GM12865 (cell line): Measurements from ENCODE around the gene TMPRSS9.

Source experiments
- DNase-seq: peaks from one replicate; pipeline ENCODE4 v3.0.0; 2010; ENCODE audit warnings: low read depth
- H3K4me3 ChIP-seq: 2 replicates; pipeline ENCODE4 v1.5.1; 2011; ENCODE audit warnings: mild to moderate bottlenecking, low read depth, low read length, control low read depth
- TF ChIP-seq, protein P1 (sequence below): IDR thresholded peaks from 2 replicates; pipeline ENCODE4 v1.5.1; 2011; ENCODE audit warnings: low read length, control low read depth, low read depth, inconsistent platforms; ENCODE audit not compliant: insufficient read depth; ENCODE audit errors: missing control alignments

Gene TMPRSS9

DNA sequence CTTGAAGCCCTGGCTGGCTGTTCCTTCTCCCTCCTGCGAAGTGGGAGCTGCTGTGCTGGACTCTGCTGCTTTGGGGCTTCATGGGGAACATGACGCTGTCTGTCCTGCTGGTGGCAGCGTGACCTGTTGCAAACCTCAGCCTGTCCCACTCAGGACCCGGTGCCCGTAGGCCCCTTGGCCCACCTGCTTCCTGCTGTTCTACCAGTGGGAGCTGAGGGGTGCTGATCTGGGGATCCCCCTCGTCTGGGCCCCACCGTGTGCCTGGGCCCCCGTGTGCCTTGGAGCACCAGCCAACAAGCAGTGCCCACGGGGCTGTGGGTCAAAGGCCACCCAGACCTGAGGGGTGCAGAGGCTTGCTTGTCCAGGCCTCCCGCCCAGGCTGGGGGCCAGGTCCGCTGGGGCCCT lies 26.3 kb upstream of the TMPRSS9 start:
- TF ChIP-seq, protein P1, sequence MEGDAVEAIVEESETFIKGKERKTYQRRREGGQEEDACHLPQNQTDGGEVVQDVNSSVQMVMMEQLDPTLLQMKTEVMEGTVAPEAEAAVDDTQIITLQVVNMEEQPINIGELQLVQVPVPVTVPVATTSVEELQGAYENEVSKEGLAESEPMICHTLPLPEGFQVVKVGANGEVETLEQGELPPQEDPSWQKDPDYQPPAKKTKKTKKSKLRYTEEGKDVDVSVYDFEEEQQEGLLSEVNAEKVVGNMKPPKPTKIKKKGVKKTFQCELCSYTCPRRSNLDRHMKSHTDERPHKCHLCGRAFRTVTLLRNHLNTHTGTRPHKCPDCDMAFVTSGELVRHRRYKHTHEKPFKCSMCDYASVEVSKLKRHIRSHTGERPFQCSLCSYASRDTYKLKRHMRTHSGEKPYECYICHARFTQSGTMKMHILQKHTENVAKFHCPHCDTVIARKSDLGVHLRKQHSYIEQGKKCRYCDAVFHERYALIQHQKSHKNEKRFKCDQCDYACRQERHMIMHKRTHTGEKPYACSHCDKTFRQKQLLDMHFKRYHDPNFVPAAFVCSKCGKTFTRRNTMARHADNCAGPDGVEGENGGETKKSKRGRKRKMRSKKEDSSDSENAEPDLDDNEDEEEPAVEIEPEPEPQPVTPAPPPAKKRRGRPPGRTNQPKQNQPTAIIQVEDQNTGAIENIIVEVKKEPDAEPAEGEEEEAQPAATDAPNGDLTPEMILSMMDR, result no peak
- no peak overlapping the region for H3K4me3 ChIP-seq
- DNase-seq, result no peak

DNA sequence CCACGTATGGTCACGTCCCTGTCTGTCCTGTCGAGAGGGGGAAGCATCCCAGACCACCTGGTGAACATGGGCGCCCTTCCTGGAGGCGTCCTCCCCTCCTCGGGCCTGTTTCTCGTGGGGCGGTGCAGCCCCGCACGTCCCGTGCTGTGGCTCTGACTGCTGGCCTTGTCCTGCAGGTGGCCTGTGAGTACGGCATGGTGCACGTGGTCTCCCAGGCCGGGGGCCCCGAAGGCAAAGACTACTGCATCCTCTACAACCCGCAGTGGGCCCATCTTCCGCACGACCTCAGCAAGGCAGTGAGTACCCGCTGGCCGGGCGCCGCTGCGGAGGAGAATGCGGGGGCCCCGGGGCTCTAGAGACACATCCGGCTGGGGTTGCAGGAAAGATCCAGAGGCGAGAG lies 25.6 kb upstream of the TMPRSS9 start:
- TF ChIP-seq, protein P1, result no peak
- H3K4me3 ChIP-seq, result no peak overlapping the region
- DNase-seq, result no peak

DNA sequence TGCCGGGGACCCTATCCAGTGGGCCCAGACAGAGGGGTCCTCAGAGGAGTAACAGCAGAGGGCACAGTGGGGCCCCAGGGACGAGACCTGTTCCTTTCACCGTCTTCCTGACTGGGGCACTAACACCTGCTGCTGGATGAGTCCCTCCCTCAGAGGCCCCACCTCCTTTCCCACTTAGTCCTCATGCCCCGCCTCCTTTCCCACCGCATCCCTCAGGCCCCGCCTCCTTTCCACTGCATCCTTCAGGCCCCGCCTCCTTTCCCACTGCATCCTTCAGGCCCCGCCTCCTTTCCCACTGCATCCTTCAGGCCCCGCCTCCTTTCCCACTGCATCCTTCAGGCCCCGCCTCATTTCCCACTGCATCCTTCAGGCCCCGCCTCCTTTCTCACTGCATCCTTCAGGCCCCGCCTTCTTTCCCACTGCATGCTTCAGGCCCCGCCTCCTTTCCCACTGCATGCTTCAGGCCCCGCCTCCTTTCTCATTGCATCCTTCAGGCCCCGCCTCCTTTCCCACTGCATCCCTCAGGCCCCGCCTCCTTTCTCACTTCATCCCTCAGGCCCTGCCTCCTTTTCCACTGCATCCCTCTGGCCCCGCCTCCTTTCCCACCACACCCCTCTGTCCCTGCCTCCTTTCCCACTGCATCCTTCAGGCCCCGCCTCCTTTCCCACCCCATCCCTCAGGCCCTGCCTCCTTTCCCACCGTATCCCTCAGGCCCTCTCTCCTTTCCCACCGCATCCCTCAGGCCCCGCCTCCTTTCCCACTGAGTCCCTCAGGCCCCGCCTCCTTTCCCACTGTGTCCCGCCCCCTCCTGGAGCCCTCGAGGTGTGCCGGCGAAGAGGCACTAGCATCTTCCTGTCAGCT lies 24.8 kb upstream of the TMPRSS9 start:
- no peak for DNase-seq
- TF ChIP-seq, protein P1, result no peak
- no peak overlapping the region for H3K4me3 ChIP-seq

DNA sequence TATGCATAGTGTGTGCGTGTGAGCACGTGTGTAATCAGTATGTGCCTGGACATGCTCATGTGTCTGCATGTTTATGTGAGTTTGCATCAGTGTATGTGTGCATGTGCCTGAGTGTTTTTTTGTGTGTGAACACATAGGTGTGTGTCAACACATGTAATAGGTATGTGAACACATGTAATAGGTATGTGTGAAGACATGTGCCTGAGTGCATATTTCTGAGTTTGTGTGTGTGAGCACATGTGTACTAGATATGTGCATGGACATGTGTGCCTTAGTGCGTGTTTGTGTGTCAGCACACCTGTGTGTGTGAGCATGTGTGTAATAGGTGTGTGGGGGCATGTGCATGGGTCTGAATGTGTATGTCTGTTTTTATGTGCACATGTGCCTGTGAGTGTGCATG lies 24.2 kb upstream of the TMPRSS9 start:
- no peak overlapping the region for H3K4me3 ChIP-seq
- DNase-seq, result no peak
- TF ChIP-seq, protein P1, result no peak

DNA sequence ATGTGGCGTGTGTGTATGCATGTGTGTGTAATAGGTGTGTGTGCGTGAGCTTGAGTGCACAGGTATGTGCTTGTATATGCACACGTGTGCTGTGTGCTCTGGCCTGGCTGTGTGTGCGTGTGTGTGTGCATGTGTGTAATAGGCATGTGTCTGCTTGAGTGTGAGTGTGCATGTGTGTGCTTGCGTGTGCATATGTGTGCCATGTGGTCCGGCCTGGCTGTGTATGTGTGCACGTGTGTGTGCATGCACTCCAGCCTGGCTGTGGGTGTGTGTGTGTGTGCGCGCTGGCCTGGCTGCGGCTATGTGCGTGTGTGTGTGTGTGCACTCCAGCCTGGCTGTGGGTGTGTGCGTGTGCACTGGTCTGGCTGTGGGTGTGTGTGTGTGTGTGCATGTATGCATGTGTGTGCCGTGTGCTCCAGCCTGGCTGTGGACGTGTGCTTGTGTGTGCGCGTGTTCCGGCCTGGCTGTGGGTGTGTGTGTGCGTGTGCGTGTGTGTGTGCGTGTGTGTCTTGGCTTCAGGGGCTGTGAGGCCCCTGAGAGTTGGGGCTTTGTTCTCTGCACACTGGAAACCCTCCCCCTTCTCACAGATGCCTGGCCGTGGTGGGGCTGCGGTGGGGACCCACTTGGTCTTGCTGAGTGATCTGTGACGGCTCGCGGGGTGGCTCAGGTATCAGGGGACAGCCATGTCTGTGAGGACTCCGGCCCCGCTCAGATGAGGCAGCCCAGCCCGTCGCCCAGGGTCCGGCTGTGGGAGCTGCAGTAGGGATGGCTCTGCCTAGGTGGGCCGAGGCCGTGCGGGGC lies 23.3 kb upstream of the TMPRSS9 start:
- TF ChIP-seq, protein P1, result no peak
- DNase-seq, result no peak
- no peak overlapping the region for H3K4me3 ChIP-seq

DNA sequence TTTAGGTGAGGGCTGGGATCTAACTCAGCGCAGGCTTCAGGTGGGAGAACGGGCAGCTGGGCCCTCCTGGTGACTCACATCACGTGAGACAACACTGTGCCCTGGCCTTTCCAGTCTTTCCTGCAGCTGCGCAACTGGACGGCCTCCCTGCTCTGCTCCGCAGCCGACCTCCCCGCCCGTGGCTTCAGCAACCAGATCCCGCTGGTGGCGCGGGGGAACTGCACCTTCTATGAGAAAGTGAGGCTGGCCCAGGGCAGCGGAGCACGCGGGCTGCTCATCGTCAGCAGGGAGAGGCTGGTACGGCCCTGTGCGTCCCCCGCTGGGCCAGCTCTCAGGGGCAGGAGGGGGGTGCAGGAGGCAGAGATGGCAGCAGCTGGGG lies 22.7 kb upstream of the TMPRSS9 start:
- no peak for DNase-seq
- TF ChIP-seq, protein P1, result no peak
- H3K4me3 ChIP-seq, result no peak overlapping the region
